K562 (cell line): ENCODE results near the gene NENF. TPM values are rescaled to one million over a fixed set of nuclear protein-coding genes. Genes with fewer than 3 reads are reported as not detected.

Experiments
- NFATC3 ChIP-seq: fragments of 450-650 bp; IDR thresholded peaks from 2 replicates; pipeline ENCODE4 v1.6.1; 2017; ENCODE audit warnings: mild to moderate bottlenecking
- polyA plus RNA-seq, 8 experiments: library from polyadenylated mRNA; depleted of rRNA in 4 of 8; stranded (reverse) in 5 of 8; unstranded in 3 of 8; fragments of >200 nt; fragmentation: Nextera tagmentation in 2 of 8; fragmentation: Illumina TruSeq in 1 of 8; extraction: Ambion mirVana in 2 of 8; extraction: Trizol in 1 of 8; gene quantifications; 2 replicates each; pipeline versions ENCODE4 v1.2.1 to v1.2.3, GENCODE V29; 2011 to 2014; ENCODE audit warnings: inconsistent platforms in 1 of 8, missing spikeins in 1 of 8
- total RNA-seq, 7 experiments: library from RNA; depleted of rRNA in 6 of 7; stranded (reverse); fragments of >200 nt in 6 of 7; fragmentation: Illumina TruSeq in 2 of 7; extraction: Trizol in 2 of 7; gene quantifications; 2 replicates each; pipeline versions ENCODE4 v1.2.1 to v1.2.3, GENCODE V29; 2011 to 2021; ENCODE audit warnings: low replicate concordance in 1 of 7
- TF ChIP-seq, protein P1 (sequence below): fragments of 450-650 bp; IDR thresholded peaks from 2 replicates; pipeline ENCODE4 v1.6.1; 2016; ENCODE audit warnings: mild to moderate bottlenecking, moderate library complexity

Gene NENF
- total and polyA plus RNA-seq, 9 of the 15 experiments (the other 6 are each of a cell fraction or from before 2014, with no cell fraction given) = 6.1 to 100 (median 72.8) TPM

DNA sequence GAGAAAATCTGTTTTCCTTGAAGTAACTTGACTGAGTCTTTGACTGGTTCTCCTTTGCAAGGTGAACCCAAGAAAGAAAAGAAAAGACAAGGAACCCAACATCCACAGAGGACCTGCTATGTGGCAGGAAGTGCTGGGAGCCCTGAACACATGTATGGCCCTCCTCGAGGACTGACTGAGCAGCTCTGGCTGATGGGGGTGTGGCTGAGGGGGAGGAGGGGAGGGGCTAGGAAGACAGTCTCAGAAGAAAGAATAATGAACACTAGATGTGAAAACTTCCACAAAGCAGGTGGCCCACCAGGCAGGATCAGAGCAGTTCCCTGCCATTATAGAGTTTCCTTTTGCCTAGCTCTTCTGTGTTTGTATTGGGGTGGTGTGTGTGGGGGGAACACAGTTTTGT is 26.1 kb downstream of the NENF start (continued):
- TF ChIP-seq, protein P1, sequence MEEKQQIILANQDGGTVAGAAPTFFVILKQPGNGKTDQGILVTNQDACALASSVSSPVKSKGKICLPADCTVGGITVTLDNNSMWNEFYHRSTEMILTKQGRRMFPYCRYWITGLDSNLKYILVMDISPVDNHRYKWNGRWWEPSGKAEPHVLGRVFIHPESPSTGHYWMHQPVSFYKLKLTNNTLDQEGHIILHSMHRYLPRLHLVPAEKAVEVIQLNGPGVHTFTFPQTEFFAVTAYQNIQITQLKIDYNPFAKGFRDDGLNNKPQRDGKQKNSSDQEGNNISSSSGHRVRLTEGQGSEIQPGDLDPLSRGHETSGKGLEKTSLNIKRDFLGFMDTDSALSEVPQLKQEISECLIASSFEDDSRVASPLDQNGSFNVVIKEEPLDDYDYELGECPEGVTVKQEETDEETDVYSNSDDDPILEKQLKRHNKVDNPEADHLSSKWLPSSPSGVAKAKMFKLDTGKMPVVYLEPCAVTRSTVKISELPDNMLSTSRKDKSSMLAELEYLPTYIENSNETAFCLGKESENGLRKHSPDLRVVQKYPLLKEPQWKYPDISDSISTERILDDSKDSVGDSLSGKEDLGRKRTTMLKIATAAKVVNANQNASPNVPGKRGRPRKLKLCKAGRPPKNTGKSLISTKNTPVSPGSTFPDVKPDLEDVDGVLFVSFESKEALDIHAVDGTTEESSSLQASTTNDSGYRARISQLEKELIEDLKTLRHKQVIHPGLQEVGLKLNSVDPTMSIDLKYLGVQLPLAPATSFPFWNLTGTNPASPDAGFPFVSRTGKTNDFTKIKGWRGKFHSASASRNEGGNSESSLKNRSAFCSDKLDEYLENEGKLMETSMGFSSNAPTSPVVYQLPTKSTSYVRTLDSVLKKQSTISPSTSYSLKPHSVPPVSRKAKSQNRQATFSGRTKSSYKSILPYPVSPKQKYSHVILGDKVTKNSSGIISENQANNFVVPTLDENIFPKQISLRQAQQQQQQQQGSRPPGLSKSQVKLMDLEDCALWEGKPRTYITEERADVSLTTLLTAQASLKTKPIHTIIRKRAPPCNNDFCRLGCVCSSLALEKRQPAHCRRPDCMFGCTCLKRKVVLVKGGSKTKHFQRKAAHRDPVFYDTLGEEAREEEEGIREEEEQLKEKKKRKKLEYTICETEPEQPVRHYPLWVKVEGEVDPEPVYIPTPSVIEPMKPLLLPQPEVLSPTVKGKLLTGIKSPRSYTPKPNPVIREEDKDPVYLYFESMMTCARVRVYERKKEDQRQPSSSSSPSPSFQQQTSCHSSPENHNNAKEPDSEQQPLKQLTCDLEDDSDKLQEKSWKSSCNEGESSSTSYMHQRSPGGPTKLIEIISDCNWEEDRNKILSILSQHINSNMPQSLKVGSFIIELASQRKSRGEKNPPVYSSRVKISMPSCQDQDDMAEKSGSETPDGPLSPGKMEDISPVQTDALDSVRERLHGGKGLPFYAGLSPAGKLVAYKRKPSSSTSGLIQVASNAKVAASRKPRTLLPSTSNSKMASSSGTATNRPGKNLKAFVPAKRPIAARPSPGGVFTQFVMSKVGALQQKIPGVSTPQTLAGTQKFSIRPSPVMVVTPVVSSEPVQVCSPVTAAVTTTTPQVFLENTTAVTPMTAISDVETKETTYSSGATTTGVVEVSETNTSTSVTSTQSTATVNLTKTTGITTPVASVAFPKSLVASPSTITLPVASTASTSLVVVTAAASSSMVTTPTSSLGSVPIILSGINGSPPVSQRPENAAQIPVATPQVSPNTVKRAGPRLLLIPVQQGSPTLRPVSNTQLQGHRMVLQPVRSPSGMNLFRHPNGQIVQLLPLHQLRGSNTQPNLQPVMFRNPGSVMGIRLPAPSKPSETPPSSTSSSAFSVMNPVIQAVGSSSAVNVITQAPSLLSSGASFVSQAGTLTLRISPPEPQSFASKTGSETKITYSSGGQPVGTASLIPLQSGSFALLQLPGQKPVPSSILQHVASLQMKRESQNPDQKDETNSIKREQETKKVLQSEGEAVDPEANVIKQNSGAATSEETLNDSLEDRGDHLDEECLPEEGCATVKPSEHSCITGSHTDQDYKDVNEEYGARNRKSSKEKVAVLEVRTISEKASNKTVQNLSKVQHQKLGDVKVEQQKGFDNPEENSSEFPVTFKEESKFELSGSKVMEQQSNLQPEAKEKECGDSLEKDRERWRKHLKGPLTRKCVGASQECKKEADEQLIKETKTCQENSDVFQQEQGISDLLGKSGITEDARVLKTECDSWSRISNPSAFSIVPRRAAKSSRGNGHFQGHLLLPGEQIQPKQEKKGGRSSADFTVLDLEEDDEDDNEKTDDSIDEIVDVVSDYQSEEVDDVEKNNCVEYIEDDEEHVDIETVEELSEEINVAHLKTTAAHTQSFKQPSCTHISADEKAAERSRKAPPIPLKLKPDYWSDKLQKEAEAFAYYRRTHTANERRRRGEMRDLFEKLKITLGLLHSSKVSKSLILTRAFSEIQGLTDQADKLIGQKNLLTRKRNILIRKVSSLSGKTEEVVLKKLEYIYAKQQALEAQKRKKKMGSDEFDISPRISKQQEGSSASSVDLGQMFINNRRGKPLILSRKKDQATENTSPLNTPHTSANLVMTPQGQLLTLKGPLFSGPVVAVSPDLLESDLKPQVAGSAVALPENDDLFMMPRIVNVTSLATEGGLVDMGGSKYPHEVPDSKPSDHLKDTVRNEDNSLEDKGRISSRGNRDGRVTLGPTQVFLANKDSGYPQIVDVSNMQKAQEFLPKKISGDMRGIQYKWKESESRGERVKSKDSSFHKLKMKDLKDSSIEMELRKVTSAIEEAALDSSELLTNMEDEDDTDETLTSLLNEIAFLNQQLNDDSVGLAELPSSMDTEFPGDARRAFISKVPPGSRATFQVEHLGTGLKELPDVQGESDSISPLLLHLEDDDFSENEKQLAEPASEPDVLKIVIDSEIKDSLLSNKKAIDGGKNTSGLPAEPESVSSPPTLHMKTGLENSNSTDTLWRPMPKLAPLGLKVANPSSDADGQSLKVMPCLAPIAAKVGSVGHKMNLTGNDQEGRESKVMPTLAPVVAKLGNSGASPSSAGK = peak; percentile 87
- no peak for TF ChIP-seq NFATC3
